KOPT-K1 (cell line): ENCODE measurements around the gene PC.
"Not testable (repeated sequence)": the region's sequence is repeated elsewhere in the genome, so short reads cannot be mapped to it uniquely, and the experiment has no call there.

Source experiments
- H3K27ac ChIP-seq: fragments of 200-600 bp; sonication (generic); 2 replicates; pipeline ENCODE4 v1.5.1; 2016; ENCODE audit warnings: antibody characterized with exemption, mild to moderate bottlenecking, low read depth, low read length; ENCODE audit not compliant: poor library complexity, severe bottlenecking
- H3K36me3 ChIP-seq: fragments of 200-600 bp; sonication (generic); 2 replicates; pipeline ENCODE4 v1.5.1; 2017; ENCODE audit warnings: antibody characterized with exemption, mild to moderate bottlenecking, low read length, moderate library complexity; ENCODE audit not compliant: insufficient read depth
- H3K9me3 ChIP-seq: fragments of 200-600 bp; sonication (generic); 2 replicates; pipeline ENCODE4 v1.5.1; 2017; ENCODE audit warnings: antibody characterized with exemption, low read length, mild to moderate bottlenecking; ENCODE audit not compliant: insufficient read depth, poor library complexity, severe bottlenecking

The PC gene, protein sequence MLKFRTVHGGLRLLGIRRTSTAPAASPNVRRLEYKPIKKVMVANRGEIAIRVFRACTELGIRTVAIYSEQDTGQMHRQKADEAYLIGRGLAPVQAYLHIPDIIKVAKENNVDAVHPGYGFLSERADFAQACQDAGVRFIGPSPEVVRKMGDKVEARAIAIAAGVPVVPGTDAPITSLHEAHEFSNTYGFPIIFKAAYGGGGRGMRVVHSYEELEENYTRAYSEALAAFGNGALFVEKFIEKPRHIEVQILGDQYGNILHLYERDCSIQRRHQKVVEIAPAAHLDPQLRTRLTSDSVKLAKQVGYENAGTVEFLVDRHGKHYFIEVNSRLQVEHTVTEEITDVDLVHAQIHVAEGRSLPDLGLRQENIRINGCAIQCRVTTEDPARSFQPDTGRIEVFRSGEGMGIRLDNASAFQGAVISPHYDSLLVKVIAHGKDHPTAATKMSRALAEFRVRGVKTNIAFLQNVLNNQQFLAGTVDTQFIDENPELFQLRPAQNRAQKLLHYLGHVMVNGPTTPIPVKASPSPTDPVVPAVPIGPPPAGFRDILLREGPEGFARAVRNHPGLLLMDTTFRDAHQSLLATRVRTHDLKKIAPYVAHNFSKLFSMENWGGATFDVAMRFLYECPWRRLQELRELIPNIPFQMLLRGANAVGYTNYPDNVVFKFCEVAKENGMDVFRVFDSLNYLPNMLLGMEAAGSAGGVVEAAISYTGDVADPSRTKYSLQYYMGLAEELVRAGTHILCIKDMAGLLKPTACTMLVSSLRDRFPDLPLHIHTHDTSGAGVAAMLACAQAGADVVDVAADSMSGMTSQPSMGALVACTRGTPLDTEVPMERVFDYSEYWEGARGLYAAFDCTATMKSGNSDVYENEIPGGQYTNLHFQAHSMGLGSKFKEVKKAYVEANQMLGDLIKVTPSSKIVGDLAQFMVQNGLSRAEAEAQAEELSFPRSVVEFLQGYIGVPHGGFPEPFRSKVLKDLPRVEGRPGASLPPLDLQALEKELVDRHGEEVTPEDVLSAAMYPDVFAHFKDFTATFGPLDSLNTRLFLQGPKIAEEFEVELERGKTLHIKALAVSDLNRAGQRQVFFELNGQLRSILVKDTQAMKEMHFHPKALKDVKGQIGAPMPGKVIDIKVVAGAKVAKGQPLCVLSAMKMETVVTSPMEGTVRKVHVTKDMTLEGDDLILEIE

DNA sequence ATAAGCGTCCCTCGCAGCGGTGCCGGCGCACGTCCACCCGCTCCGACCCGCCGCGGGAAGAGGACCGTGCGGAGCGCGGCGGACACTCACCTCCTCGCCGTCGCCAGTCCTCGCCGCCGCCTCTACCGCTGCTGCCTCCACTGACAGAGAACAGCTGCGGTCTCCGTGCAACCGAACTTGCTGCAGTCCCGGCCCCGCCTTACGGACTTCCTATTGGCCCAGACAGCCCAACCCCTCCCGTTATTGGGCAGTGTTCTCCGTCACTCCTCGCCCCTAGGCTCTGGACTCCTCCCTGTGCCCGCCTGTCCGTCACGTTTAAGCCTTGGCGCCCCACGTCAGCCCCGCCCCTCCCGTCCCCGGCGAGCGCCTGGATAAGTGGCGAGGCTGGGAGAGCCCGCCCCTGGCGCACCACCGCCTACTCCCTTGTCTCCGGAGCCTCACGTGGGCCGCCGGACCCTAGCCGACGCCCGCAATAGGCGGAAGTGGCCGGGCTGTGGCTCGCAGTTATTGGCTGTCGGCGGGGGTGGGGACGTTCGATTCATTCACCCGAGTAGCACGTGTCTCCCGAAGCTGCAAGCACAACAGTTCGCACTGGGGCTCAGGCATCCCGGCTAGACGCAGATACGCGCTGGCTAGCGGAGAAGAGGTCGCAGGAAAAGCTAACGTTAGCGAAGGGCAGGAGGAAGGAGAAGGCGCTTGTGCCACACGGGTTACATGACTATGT is at the start of gene PC:
Gene PC, minus strand, starts transcription at position 152 of the 724 bp plus-strand sequence. CDS start 86,224 bp downstream, outside the sequence.
- Histone ChIP-seq H3K36me3 (no peaks in the 10 kb centered on the region), H3K9me3 (no peaks in the 10 kb centered on the region), H3K27ac (peak within 1 kb of the TSS; percentile 54)

- H3K9me3 ChIP-seq = no peaks in the 10 kb centered on the region
- H3K27ac ChIP-seq = no peak overlapping the region
- no peaks in the 10 kb centered on the region for H3K36me3 ChIP-seq
Observed at GRCh38 chr11:67007126-67007525, 48.9 kb upstream of the PC start.

- Histone ChIP-seq H3K9me3 (no peaks in the 10 kb centered on the region), H3K36me3 (no peaks in the 10 kb centered on the region), H3K27ac (no peak overlapping the region)
Observed at GRCh38 chr11:67006029-67006884, 48.1 kb upstream of the PC start.

GRCh38 chr11:67005200-67005599 is 47.0 kb upstream of the PC start:
- H3K9me3 ChIP-seq, H3K27ac ChIP-seq, H3K36me3 ChIP-seq: not testable (repeated sequence)

GRCh38 chr11:67002921-67003411 is 44.8 kb upstream of the PC start:
- H3K36me3 ChIP-seq = no peaks in the 10 kb centered on the region
- H3K27ac ChIP-seq = no peak overlapping the region
- no peaks in the 10 kb centered on the region for H3K9me3 ChIP-seq

GRCh38 chr11:67002297-67002913 is 44.2 kb upstream of the PC start:
- H3K27ac ChIP-seq = no peak overlapping the region
- no peaks in the 10 kb centered on the region for H3K36me3 ChIP-seq
- H3K9me3 ChIP-seq = no peaks in the 10 kb centered on the region

GRCh38 chr11:67001332-67001731 is 43.1 kb upstream of the PC start:
- Histone ChIP-seq H3K9me3 (no peaks in the 10 kb centered on the region), H3K36me3 (no peaks in the 10 kb centered on the region), H3K27ac (no peak overlapping the region)

GRCh38 chr11:66999555-66999954 is 41.4 kb upstream of the PC start:
- Histone ChIP-seq H3K9me3 (no peaks in the 10 kb centered on the region), H3K36me3 (no peaks in the 10 kb centered on the region), H3K27ac (no peak overlapping the region)

DNA sequence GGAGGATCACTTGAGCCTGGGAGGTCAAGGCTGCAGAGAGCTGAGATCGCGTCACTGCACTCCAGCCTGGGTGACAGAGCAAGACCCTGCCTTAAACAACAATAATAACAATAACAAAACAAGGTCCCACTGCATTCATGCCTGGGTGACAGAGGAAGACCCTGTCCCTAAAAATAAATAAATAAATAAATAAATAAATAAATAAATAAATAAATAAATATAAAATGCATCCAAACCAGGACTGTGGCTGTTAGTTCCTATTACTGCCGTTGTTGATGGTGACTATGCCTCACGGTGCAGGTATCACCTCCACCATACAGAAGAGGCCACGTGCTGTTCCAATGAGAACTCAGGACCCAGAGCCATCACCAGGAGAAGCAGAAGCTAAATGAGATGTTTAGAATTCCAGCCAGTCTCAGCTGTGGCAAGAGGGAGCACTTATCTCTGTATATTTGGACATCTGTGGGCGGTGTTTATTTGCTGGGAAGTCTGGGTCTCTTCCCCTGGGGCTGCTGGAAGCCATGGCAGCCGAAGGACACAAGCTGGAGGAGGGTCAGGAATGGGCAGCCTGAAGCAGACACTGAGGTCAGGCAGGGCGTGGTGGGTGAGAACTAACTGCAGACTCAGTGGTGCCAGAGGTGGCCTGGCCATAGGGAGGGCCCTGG is 38.6 kb upstream of the PC start:
- Histone ChIP-seq H3K9me3 (no peaks in the 10 kb centered on the region), H3K36me3 (no peaks in the 10 kb centered on the region), H3K27ac (no peak overlapping the region)

DNA sequence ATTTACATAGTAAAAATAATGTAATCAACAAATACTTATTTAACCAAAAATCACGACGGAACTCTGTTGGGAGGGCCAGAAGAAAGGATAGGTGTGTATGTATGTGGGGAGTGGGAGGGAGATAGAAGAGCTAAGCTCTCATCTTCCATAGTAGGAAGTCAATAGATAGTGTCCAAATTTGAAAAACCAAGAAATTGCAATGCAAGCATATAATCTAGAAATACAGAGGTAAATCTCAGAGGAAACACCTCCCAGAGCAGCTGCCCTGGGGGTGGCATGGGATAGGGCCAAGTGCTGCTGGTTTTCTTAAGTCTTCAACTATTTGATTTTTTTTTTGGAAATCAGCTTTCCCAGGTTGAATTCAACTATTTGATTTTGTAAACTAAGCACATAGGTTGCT is 33.9 kb upstream of the PC start:
- Histone ChIP-seq H3K9me3 (no peaks in the 10 kb centered on the region), H3K36me3 (no peaks in the 10 kb centered on the region), H3K27ac (no peak overlapping the region)

DNA sequence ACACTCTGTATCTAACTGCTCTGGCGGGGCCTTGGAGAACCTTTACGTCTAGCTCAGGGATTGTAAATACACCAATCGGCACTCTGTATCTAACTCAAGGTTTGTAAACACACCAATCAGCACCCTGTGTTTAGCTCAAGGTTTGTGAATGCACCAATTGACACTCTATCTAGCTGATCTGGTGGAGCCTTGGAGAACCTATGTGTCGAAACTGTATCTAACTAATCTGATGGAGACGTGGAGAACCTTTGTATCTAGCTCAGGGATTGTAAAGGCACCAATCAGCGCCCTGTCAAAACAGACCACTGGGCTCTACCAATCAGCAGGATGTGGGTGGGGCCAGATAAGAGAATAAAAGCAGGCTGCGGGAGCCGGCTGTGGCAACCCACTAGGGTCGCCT is 31.2 kb upstream of the PC start:
- H3K9me3 ChIP-seq, H3K36me3 ChIP-seq, H3K27ac ChIP-seq: not testable (repeated sequence)

DNA sequence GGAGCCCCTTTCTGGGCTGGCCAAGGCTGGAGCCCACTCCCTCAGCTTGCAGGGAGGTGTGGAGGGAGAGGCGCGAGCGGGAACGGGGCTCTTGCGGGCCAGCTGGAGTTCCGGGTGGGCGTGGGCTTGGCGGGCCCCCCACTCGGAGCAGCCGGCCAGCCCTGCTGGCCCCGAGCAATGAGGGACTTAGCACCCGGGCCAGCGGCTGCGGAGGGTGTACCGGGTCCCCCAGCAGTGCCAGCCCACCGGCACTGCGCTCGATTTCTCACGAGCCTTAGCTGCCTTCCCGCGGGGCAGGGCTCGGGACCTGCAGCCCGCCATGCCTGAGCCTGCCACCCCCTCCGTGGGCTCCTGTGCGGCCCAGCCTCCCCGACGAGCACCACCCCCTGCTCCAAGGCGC is 30.6 kb upstream of the PC start:
- H3K27ac ChIP-seq, H3K9me3 ChIP-seq, H3K36me3 ChIP-seq: not testable (repeated sequence)
